HEK293 (cell line): ENCODE data around the gene ANKRD6.

Source experiments
- CTCF ChIA-PET: fragments of 350-600 bp; formaldehyde crosslinking; extraction: SDS; loops from one replicate; lab custom pipeline; 2021; ENCODE audit warnings: antibody characterized with exemption; lab: Yijun Ruan, JAX
- POLR2A ChIA-PET: fragments of 300-600 bp; formaldehyde crosslinking; extraction: SDS; loops from one replicate; lab custom pipeline; 2020; ENCODE audit warnings: antibody characterized with exemption, inconsistent platforms; lab: Yijun Ruan, JAX
- H3K27ac ChIP-seq: fragments of 200-500 bp; sonication (Bioruptor generic); 2 replicates; pipeline ENCODE4 v1.5.1; 2014; ENCODE audit warnings: low read depth, low read length, control low read depth, inconsistent platforms; ENCODE audit errors: extremely low read depth
- H3K36me3 ChIP-seq, 2 experiments: fragments of 200-500 bp in 1 of 2; sonication (Bioruptor generic) in 1 of 2; 1 replicate in 1 of 2; 2 replicates in 1 of 2; pipeline ENCODE4 v1.5.1; 2014 to 2017; ENCODE audit warnings: inconsistent platforms in 2 of 2, low read length in 2 of 2; ENCODE audit not compliant: control insufficient read depth in 2 of 2, insufficient read depth in 1 of 2
- H3K4me1 ChIP-seq: fragments of 200-500 bp; sonication (Bioruptor generic); 2 replicates; pipeline ENCODE4 v1.5.1; 2014; ENCODE audit warnings: mild to moderate bottlenecking, low read length, inconsistent platforms; ENCODE audit not compliant: control insufficient read depth, insufficient read depth
- H3K4me3 ChIP-seq: 2 replicates; pipeline ENCODE4 v1.5.1; 2011; ENCODE audit warnings: low read depth, mild to moderate bottlenecking, control low read depth, low read length, moderate library complexity
- H3K9me3 ChIP-seq: fragments of 200-500 bp; sonication (Bioruptor generic); 2 replicates; pipeline ENCODE4 v1.5.1; 2014; ENCODE audit warnings: low read depth, low read length, inconsistent platforms; ENCODE audit not compliant: control insufficient read depth, insufficient read depth
- HOXD13 ChIP-seq: sonication (generic); formaldehyde crosslinking; IDR thresholded peaks from 2 replicates; pipeline ENCODE4 v1.8.0; 2022; ENCODE audit warnings: missing genetic modification reagents, borderline replicate concordance
- KLF10 ChIP-seq: fragments of 450-650 bp; IDR thresholded peaks from 2 replicates; pipeline ENCODE4 v1.5.1; 2018; ENCODE audit warnings: missing biosample characterization, mild to moderate bottlenecking, missing genetic modification characterization
- MZF1 ChIP-seq: fragments of 450-650 bp; formaldehyde crosslinking; IDR thresholded peaks from 2 replicates; pipeline ENCODE4 v1.5.1; 2017; ENCODE audit warnings: missing biosample characterization, missing genetic modification characterization, borderline replicate concordance
- REPIN1 ChIP-seq: fragments of 450-650 bp; formaldehyde crosslinking; IDR thresholded peaks from 2 replicates; pipeline ENCODE4 v1.5.1; 2017; ENCODE audit warnings: missing biosample characterization, missing genetic modification characterization, low read depth
- SP3 ChIP-seq: fragments of 450-650 bp; formaldehyde crosslinking; IDR thresholded peaks from 2 replicates; pipeline ENCODE4 v1.5.1; 2016; ENCODE audit warnings: missing biosample characterization, missing genetic modification characterization
- YY2 ChIP-seq: fragments of 450-650 bp; formaldehyde crosslinking; IDR thresholded peaks from 2 replicates; pipeline ENCODE4 v1.5.1; 2016; ENCODE audit warnings: missing biosample characterization, missing genetic modification characterization
- ZBTB1 ChIP-seq: fragments of 450-650 bp; formaldehyde crosslinking; IDR thresholded peaks from 2 replicates; pipeline ENCODE4 v1.5.1; 2016; ENCODE audit warnings: missing biosample characterization, missing genetic modification characterization
- ZBTB48 ChIP-seq: fragments of 450-650 bp; formaldehyde crosslinking; IDR thresholded peaks from 2 replicates; pipeline ENCODE4 v1.5.1; 2016; ENCODE audit warnings: missing biosample characterization, missing genetic modification characterization
- ZBTB8A ChIP-seq: fragments of 450-650 bp; formaldehyde crosslinking; IDR thresholded peaks from 2 replicates; pipeline ENCODE4 v1.5.1; 2016; ENCODE audit warnings: missing biosample characterization, missing genetic modification characterization
- ZNF16 ChIP-seq: fragments of 450-650 bp; formaldehyde crosslinking; IDR thresholded peaks from 2 replicates; pipeline ENCODE4 v1.5.1; 2016; ENCODE audit warnings: low read depth, missing biosample characterization, missing genetic modification characterization
- ZNF174 ChIP-seq: fragments of 450-650 bp; formaldehyde crosslinking; IDR thresholded peaks from 2 replicates; pipeline ENCODE4 v1.5.0; 2017; ENCODE audit warnings: missing biosample characterization, mild to moderate bottlenecking, missing genetic modification characterization
- ZNF239 ChIP-seq: fragments of 450-650 bp; formaldehyde crosslinking; IDR thresholded peaks from 2 replicates; pipeline ENCODE4 v1.5.1; 2016; ENCODE audit warnings: missing biosample characterization, missing genetic modification characterization
- ZNF391 ChIP-seq: fragments of 450-650 bp; formaldehyde crosslinking; IDR thresholded peaks from 2 replicates; pipeline ENCODE4 v1.5.1; 2016; ENCODE audit warnings: low read depth, missing biosample characterization, missing genetic modification characterization, borderline replicate concordance
- ZNF473 ChIP-seq: fragments of 450-650 bp; formaldehyde crosslinking; IDR thresholded peaks from 2 replicates; pipeline ENCODE4 v1.5.1; 2017; ENCODE audit warnings: missing biosample characterization, missing genetic modification characterization
- ZNF48 ChIP-seq: fragments of 450-650 bp; formaldehyde crosslinking; IDR thresholded peaks from 2 replicates; pipeline ENCODE4 v1.5.1; 2016; ENCODE audit warnings: missing biosample characterization, missing genetic modification characterization
- ZNF530 ChIP-seq: fragments of 450-650 bp; formaldehyde crosslinking; IDR thresholded peaks from 2 replicates; pipeline ENCODE4 v1.5.1; 2016; ENCODE audit warnings: low read depth, missing biosample characterization, missing genetic modification characterization
- ZNF560 ChIP-seq: fragments of 450-650 bp; formaldehyde crosslinking; IDR thresholded peaks from 2 replicates; pipeline ENCODE4 v1.5.1; 2017; ENCODE audit warnings: missing biosample characterization, missing genetic modification characterization, borderline replicate concordance
- ZNF585B ChIP-seq: fragments of 450-650 bp; formaldehyde crosslinking; IDR thresholded peaks from 2 replicates; pipeline ENCODE4 v1.5.1; 2016; ENCODE audit warnings: missing biosample characterization, missing genetic modification characterization
- ZNF785 ChIP-seq: fragments of 450-650 bp; formaldehyde crosslinking; IDR thresholded peaks from 2 replicates; pipeline ENCODE4 v1.5.1; 2016; ENCODE audit warnings: missing biosample characterization, missing genetic modification characterization
- TF ChIP-seq, protein P1 (sequence below): fragments of 450-650 bp; formaldehyde crosslinking; conservative IDR thresholded peaks from 2 replicates; pipeline ENCODE4 v1.5.1; 2016; ENCODE audit warnings: low read depth, missing biosample characterization, missing genetic modification characterization
- TF ChIP-seq, protein P2 (sequence below): fragments of 450-650 bp; formaldehyde crosslinking; IDR thresholded peaks from 2 replicates; pipeline ENCODE4 v1.5.1; 2016; ENCODE audit warnings: missing biosample characterization, missing genetic modification characterization
- TF ChIP-seq, protein P3 (sequence below): fragments of 450-650 bp; formaldehyde crosslinking; IDR thresholded peaks from 2 replicates; pipeline ENCODE4 v1.5.1; 2016; ENCODE audit warnings: missing biosample characterization, missing genetic modification characterization
- TF ChIP-seq, protein P4 (sequence below): fragments of 450-650 bp; formaldehyde crosslinking; IDR thresholded peaks from 2 replicates; pipeline ENCODE4 v1.5.1; 2016; ENCODE audit warnings: missing biosample characterization, missing genetic modification characterization

ANKRD6 gene

DNA sequence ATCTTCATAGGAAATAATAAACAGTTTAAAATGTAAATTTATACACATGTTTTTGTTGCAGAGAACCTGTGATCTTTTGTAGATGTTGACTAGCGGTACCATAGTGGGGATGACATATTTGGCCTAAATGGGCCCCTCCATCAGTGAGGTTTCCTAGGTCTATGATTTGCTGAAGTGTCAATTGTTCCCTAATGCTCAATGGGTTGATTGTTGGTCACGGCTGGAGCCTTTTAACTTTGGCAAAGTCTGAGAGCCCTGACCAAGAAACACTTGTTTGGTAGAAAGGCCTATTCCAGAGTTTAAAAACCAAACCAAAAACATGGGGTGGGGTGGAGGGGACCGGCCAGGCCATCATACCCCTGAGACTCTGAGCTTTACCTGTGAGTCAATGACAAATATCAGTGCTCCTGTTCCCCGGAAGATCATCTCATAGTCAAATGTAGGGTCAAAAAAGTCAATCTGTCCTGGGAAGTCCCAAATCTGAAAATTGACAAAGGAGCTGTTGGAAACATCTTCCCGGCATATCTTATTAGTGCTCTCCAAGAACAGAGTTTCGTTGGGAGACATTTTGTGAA is 45.9 kb upstream of the ANKRD6 start:
- Histone ChIP-seq H3K27ac (no peak overlapping the region), H3K4me1 (no peaks in the 10 kb centered on the region; the same call in 1 of the 2 replicates), H3K9me3 (no peaks in the 10 kb centered on the region), H3K4me3 (no peak overlapping the region), H3K36me3 (peaks cover 0 to 15% of the 10 kb centered on the region in 2 experiments; a peak in 2 of 3 replicates)
- ChIA-PET POLR2A (interaction anchor here (1.4 kb wide), 1 partner anchor 11 kb away, joined by 3 read pairs; no protein-coding TSS in a partner anchor), CTCF (interaction anchor here (0.5 to 1.0 kb wide), 4 partner anchors 15 to 222 kb away, joined by 3 to 5 read pairs (median 4); no protein-coding TSS in a partner anchor)
- TF ChIP-seq YY2 (tag by site-specific recombination) (no peak), HOXD13 (CRISPR knock-in tag) (no peak), ZNF174 (tag by site-specific recombination) (no peak), ZNF16 (no peak), MZF1 (tag by site-specific recombination) (no peak), ZBTB1 (tag by site-specific recombination) (no peak), REPIN1 (tag by site-specific recombination) (no peak), ZBTB48 (tag by site-specific recombination) (no peak), ZNF48 (tag by site-specific recombination) (no peak), ZNF239 (no peak), ZNF560 (tag by site-specific recombination) (no peak), ZNF585B (no peak), ZBTB8A (tag by site-specific recombination) (no peak), SP3 (tag by site-specific recombination) (no peak), ZNF530 (tag by site-specific recombination) (no peak), ZNF785 (tag by site-specific recombination) (no peak), KLF10 (tag by site-specific recombination) (no peak)
- TF ChIP-seq, protein P1, sequence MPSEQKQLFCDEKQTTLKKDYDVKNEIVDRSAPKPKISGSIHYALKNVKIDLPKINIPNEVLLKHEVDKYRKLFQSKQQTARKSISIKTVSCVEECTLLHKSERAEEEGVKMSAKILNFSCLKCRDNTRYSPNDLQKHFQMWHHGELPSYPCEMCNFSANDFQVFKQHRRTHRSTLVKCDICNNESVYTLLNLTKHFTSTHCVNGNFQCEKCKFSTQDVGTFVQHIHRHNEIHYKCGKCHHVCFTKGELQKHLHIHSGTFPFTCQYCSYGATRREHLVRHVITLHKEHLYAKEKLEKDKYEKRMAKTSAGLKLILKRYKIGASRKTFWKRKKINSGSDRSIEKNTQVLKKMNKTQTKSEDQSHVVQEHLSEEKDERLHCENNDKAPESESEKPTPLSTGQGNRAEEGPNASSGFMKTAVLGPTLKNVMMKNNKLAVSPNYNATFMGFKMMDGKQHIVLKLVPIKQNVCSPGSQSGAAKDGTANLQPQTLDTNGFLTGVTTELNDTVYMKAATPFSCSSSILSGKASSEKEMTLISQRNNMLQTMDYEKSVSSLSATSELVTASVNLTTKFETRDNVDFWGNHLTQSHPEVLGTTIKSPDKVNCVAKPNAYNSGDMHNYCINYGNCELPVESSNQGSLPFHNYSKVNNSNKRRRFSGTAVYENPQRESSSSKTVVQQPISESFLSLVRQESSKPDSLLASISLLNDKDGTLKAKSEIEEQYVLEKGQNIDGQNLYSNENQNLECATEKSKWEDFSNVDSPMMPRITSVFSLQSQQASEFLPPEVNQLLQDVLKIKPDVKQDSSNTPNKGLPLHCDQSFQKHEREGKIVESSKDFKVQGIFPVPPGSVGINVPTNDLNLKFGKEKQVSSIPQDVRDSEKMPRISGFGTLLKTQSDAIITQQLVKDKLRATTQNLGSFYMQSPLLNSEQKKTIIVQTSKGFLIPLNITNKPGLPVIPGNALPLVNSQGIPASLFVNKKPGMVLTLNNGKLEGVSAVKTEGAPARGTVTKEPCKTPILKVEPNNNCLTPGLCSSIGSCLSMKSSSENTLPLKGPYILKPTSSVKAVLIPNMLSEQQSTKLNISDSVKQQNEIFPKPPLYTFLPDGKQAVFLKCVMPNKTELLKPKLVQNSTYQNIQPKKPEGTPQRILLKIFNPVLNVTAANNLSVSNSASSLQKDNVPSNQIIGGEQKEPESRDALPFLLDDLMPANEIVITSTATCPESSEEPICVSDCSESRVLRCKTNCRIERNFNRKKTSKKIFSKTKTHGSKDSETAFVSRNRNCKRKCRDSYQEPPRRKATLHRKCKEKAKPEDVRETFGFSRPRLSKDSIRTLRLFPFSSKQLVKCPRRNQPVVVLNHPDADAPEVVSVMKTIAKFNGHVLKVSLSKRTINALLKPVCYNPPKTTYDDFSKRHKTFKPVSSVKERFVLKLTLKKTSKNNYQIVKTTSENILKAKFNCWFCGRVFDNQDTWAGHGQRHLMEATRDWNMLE (tag by site-specific recombination), result no peak
- TF ChIP-seq, protein P2, sequence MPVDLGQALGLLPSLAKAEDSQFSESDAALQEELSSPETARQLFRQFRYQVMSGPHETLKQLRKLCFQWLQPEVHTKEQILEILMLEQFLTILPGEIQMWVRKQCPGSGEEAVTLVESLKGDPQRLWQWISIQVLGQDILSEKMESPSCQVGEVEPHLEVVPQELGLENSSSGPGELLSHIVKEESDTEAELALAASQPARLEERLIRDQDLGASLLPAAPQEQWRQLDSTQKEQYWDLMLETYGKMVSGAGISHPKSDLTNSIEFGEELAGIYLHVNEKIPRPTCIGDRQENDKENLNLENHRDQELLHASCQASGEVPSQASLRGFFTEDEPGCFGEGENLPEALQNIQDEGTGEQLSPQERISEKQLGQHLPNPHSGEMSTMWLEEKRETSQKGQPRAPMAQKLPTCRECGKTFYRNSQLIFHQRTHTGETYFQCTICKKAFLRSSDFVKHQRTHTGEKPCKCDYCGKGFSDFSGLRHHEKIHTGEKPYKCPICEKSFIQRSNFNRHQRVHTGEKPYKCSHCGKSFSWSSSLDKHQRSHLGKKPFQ, result no peak

DNA sequence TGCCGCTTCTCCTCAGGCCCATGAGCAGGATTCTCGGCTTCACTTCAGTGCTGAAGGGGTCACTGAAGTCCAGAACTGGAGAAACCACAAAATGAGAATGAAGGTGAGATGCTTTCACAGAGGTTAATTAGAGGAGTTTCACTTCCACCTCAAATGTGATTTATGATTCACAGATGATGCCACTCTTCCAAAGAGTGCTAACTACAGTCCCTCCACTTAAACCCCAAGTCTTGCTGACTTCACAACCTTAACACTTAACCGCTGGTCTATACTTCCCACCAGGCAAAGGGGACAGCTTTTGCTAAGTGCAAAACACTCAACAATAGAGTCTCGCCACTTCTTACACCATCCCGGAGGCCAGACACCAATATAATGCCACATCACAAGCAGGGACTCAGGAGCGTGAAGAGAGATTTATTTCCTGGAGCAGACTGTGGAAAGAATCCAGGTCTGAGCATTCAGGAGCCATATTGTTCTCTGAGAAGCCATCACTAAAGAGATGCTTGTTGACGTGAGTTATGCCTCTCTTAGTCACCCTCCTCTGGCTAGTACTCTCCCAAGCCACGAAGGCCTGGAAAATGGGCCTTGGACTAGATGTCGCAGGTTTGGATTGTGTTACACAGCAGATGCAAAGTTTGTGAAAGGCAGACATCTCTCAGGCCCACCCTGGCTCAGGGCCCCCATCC is 45.3 kb upstream of the ANKRD6 start:
- CTCF ChIA-PET, result interaction anchor here (0.5 to 2.5 kb wide), 9 partner anchors 12 to 221 kb away, joined by 3 to 9 read pairs (median 4); no protein-coding TSS in a partner anchor
- TF ChIP-seq, protein P3, sequence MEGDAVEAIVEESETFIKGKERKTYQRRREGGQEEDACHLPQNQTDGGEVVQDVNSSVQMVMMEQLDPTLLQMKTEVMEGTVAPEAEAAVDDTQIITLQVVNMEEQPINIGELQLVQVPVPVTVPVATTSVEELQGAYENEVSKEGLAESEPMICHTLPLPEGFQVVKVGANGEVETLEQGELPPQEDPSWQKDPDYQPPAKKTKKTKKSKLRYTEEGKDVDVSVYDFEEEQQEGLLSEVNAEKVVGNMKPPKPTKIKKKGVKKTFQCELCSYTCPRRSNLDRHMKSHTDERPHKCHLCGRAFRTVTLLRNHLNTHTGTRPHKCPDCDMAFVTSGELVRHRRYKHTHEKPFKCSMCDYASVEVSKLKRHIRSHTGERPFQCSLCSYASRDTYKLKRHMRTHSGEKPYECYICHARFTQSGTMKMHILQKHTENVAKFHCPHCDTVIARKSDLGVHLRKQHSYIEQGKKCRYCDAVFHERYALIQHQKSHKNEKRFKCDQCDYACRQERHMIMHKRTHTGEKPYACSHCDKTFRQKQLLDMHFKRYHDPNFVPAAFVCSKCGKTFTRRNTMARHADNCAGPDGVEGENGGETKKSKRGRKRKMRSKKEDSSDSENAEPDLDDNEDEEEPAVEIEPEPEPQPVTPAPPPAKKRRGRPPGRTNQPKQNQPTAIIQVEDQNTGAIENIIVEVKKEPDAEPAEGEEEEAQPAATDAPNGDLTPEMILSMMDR (tag by site-specific recombination), result no peak
- TF ChIP-seq ZNF391 (tag by site-specific recombination), result no peak
- TF ChIP-seq, protein P4, sequence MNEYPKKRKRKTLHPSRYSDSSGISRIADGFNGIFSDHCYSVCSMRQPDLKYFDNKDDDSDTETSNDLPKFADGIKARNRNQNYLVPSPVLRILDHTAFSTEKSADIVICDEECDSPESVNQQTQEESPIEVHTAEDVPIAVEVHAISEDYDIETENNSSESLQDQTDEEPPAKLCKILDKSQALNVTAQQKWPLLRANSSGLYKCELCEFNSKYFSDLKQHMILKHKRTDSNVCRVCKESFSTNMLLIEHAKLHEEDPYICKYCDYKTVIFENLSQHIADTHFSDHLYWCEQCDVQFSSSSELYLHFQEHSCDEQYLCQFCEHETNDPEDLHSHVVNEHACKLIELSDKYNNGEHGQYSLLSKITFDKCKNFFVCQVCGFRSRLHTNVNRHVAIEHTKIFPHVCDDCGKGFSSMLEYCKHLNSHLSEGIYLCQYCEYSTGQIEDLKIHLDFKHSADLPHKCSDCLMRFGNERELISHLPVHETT, result no peak
- TF ChIP-seq ZNF473 (tag by site-specific recombination), result no peak

More for the DNA sequence above, 45.3 kb upstream of the ANKRD6 start:
- POLR2A ChIA-PET, result interaction anchor here (1.4 kb wide), 1 partner anchor 11 kb away, joined by 3 read pairs; no protein-coding TSS in a partner anchor
- Histone ChIP-seq H3K4me3 (no peak overlapping the region), H3K27ac (no peak overlapping the region), H3K36me3 (peaks cover 0 to 15% of the 10 kb centered on the region in 2 experiments; a peak in 2 of 3 replicates), H3K9me3 (no peaks in the 10 kb centered on the region), H3K4me1 (no peaks in the 10 kb centered on the region; the same call in 1 of the 2 replicates)
